ENCODE measurements around the gene RDX. TPM values are rescaled to one million over a fixed set of nuclear protein-coding genes. Genes with fewer than 3 reads are reported as not detected.

Gene RDX
- polyA plus RNA-seq, 2 of the 4 experiments (the other 2 are of a cell fraction) = 158 to 183 TPM

DNA sequence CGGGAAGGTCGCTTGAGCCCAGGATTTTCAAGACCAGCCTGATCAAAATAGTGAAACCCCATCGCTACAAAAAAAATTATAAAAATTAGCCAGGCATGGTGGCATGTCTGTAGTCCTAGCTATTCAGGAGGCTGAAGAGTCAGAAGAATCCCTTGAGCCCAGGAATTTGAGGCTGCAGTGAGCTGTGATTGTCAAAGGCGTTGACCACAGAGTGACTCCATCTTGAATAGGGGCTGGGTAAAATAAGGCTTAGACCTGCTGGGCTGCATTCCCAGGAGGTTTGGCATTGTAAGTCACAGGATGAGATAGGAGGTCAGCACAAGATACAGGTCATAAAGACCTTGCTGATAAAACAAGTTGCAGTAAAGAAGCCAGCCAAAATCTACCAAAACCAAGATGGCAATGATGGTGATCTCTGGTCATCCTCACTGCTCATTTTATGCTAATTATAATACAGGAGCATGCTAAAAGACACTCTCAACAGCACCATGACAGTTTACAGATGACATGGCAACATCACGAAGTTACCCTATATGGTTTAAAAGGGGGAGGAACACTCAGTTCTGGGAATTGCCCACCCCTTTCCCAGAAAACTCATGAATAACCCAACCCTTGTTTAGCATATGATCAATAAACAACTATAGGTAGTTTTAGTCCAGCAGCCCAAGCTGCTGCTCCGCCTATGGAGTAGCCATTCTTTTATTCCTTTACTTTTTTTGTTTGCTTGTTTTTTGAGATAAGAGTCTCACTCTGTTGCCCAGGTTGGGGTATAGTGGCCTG, 2.8 kb upstream of the RDX start:
- TF ChIP-seq, protein P1, sequence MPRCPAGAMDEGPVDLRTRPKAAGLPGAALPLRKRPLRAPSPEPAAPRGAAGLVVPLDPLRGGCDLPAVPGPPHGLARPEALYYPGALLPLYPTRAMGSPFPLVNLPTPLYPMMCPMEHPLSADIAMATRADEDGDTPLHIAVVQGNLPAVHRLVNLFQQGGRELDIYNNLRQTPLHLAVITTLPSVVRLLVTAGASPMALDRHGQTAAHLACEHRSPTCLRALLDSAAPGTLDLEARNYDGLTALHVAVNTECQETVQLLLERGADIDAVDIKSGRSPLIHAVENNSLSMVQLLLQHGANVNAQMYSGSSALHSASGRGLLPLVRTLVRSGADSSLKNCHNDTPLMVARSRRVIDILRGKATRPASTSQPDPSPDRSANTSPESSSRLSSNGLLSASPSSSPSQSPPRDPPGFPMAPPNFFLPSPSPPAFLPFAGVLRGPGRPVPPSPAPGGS (IDR thresholded peaks at IDR 0.05) = no peak
- TF ChIP-seq RCOR1 (IDR thresholded peaks at IDR 0.05; ENCODE audit: low read depth, low read length) (no peak), TFCP2L1 (CRISPR knock-in tag; IDR thresholded peaks at IDR 0.05) (no peak), CBX2 (IDR thresholded peaks at IDR 0.05; ENCODE audit: borderline replicate concordance, low read depth) (no peak), MAZ (IDR thresholded peaks at IDR 0.05; ENCODE audit: borderline replicate concordance, low read depth, low read length) (no peak), ESRRA (IDR thresholded peaks at IDR 0.05; ENCODE audit: borderline replicate concordance, low read length) (no peak), GATA3 (IDR thresholded peaks at IDR 0.05; ENCODE audit: borderline replicate concordance) (no peak), BHLHE40 (IDR thresholded peaks at IDR 0.05; ENCODE audit: low read depth, low read length) (no peak), HDAC2 (IDR thresholded peaks at IDR 0.05) (no peak), MYC (IDR thresholded peaks at IDR 0.05; ENCODE audit: borderline replicate concordance, low read length) (no peak), HOXB5 (CRISPR knock-in tag; IDR thresholded peaks at IDR 0.05) (no peak), RARB (CRISPR knock-in tag; IDR thresholded peaks at IDR 0.05) (no peak), EP300 (IDR thresholded peaks at IDR 0.05) (no peak), ZSCAN20 (CRISPR knock-in tag; IDR thresholded peaks at IDR 0.05) (no peak), MAFK (IDR thresholded peaks at IDR 0.05; ENCODE audit: partially characterized antibody) (no peak), PHF8 (IDR thresholded peaks at IDR 0.05; ENCODE audit: borderline replicate concordance, low read depth) (no peak)
- TF ChIP-seq, protein P2, sequence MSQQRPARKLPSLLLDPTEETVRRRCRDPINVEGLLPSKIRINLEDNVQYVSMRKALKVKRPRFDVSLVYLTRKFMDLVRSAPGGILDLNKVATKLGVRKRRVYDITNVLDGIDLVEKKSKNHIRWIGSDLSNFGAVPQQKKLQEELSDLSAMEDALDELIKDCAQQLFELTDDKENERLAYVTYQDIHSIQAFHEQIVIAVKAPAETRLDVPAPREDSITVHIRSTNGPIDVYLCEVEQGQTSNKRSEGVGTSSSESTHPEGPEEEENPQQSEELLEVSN (IDR thresholded peaks at IDR 0.05; ENCODE audit: borderline replicate concordance, low read depth) = no peak
- TF ChIP-seq, protein P3, sequence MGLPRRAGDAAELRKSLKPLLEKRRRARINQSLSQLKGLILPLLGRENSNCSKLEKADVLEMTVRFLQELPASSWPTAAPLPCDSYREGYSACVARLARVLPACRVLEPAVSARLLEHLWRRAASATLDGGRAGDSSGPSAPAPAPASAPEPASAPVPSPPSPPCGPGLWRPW (IDR thresholded peaks at IDR 0.05) = no peak
- TF ChIP-seq, protein P4, sequence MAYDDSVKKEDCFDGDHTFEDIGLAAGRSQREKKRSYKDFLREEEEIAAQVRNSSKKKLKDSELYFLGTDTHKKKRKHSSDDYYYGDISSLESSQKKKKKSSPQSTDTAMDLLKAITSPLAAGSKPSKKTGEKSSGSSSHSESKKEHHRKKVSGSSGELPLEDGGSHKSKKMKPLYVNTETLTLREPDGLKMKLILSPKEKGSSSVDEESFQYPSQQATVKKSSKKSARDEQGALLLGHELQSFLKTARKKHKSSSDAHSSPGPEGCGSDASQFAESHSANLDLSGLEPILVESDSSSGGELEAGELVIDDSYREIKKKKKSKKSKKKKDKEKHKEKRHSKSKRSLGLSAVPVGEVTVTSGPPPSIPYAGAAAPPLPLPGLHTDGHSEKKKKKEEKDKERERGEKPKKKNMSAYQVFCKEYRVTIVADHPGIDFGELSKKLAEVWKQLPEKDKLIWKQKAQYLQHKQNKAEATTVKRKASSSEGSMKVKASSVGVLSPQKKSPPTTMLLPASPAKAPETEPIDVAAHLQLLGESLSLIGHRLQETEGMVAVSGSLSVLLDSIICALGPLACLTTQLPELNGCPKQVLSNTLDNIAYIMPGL (CRISPR knock-in tag; IDR thresholded peaks at IDR 0.05; ENCODE audit: borderline replicate concordance) = no peak
- ChIA-PET CTCF (interaction anchor here (0.6 to 1.6 kb wide), 2 partner anchors 58 to 60 kb away, joined by 3 read pairs; no protein-coding TSS in a partner anchor), POLR2A (interaction anchor here (1.2 to 4.0 kb wide), 2 partner anchors 12 to 58 kb away, joined by 3 to 28 read pairs; no protein-coding TSS in a partner anchor)
- 92% methylated on average over 6 of the region's 6 CpGs for WGBS (ENCODE audit: missing lambda C conversion rate)
- H3K9me3 ChIP-seq = peaks cover 4% of the 10 kb centered on the region; the same call in 2 of the 3 replicates
- DNase-seq (ENCODE audit: low read depth in 1 of 2, low spot score in 1 of 2) = no peak
- ATAC-seq = no peak
- H3K27ac ChIP-seq = peak overlapping the region; percentile 96 to 100
- H3K4me3 ChIP-seq = no peak overlapping the region
- H3K4me2 ChIP-seq = peak overlapping the region; percentile 82; the same call in 1 of the 3 replicates
- peaks cover 28% of the 10 kb centered on the region for H3K4me1 ChIP-seq
- FAIRE-seq = no peak

DNA sequence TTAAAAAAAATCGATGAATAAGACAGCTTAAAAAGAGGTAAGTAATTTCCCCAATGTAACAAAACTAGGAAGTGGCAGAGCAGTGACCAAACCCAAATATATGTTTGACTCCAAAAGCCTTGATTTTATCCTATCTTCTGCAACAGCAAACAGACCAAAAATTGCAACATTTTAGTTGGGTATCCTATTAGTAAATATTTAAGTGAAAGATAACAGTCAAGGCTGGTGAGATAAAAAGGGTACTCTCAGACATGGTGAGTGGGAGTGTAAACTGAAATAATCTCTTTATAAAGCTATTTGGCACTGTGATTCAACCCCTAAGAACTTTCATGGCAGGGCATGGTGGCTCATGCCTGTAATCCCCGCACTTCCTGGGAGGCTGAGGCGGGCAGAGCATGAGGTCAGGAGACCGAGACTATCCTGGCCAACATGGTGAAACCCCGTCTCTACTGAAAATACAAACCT, 1.9 kb upstream of the RDX start:
- 16% methylated on average over 5 of the region's 5 CpGs for WGBS (ENCODE audit: missing lambda C conversion rate)
- CTCF ChIA-PET = interaction anchor here (0.6 kb wide), 1 partner anchor 60 kb away, joined by 3 read pairs; no protein-coding TSS in a partner anchor
- H3K27ac ChIP-seq = peak overlapping the region; percentile 96 to 100
- H3K9me3 ChIP-seq = peaks cover 4% of the 10 kb centered on the region; the same call in 2 of the 3 replicates
- POLR2A ChIA-PET = interaction anchor here (1.2 to 4.0 kb wide), 3 partner anchors 11 to 59 kb away, joined by 3 to 28 read pairs (median 5); no protein-coding TSS in a partner anchor
- peak in 1 of 2 experiments; percentile 80 for DNase-seq (ENCODE audit: low read depth in 1 of 2, low spot score in 1 of 2)
- H3K4me1 ChIP-seq = peaks cover 22% of the 10 kb centered on the region
- ATAC-seq = peak; percentile 16 to 67; a peak in 3 of 6 replicates
- FAIRE-seq = no peak
- no peak overlapping the region for H3K4me3 ChIP-seq
- peak overlapping the region; percentile 82 for H3K4me2 ChIP-seq
- TF ChIP-seq, protein P5, sequence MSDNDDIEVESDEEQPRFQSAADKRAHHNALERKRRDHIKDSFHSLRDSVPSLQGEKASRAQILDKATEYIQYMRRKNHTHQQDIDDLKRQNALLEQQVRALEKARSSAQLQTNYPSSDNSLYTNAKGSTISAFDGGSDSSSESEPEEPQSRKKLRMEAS (IDR thresholded peaks at IDR 0.05) = peak; percentile 59; the same call in 1 of the 2 replicates
- TF ChIP-seq RNF2 (IDR thresholded peaks at IDR 0.05; ENCODE audit: borderline replicate concordance, low read depth) (no peak), MAFK (IDR thresholded peaks at IDR 0.05; ENCODE audit: partially characterized antibody) (no peak), ZFP36 (IDR thresholded peaks at IDR 0.05; ENCODE audit: borderline replicate concordance, partially characterized antibody) (no peak), KDM5A (IDR thresholded peaks at IDR 0.05) (no peak), EHMT2 (IDR thresholded peaks at IDR 0.05; ENCODE audit: low read depth) (no peak), TP53 (CRISPR knock-in tag; IDR thresholded peaks at IDR 0.05) (no peak)
- TF ChIP-seq, protein P6, sequence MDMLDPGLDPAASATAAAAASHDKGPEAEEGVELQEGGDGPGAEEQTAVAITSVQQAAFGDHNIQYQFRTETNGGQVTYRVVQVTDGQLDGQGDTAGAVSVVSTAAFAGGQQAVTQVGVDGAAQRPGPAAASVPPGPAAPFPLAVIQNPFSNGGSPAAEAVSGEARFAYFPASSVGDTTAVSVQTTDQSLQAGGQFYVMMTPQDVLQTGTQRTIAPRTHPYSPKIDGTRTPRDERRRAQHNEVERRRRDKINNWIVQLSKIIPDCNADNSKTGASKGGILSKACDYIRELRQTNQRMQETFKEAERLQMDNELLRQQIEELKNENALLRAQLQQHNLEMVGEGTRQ (IDR thresholded peaks at IDR 0.05) = no peak
- TF ChIP-seq, protein P7, sequence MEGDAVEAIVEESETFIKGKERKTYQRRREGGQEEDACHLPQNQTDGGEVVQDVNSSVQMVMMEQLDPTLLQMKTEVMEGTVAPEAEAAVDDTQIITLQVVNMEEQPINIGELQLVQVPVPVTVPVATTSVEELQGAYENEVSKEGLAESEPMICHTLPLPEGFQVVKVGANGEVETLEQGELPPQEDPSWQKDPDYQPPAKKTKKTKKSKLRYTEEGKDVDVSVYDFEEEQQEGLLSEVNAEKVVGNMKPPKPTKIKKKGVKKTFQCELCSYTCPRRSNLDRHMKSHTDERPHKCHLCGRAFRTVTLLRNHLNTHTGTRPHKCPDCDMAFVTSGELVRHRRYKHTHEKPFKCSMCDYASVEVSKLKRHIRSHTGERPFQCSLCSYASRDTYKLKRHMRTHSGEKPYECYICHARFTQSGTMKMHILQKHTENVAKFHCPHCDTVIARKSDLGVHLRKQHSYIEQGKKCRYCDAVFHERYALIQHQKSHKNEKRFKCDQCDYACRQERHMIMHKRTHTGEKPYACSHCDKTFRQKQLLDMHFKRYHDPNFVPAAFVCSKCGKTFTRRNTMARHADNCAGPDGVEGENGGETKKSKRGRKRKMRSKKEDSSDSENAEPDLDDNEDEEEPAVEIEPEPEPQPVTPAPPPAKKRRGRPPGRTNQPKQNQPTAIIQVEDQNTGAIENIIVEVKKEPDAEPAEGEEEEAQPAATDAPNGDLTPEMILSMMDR (IDR thresholded peaks at IDR 0.05) = no peak
- TF ChIP-seq, protein P8, sequence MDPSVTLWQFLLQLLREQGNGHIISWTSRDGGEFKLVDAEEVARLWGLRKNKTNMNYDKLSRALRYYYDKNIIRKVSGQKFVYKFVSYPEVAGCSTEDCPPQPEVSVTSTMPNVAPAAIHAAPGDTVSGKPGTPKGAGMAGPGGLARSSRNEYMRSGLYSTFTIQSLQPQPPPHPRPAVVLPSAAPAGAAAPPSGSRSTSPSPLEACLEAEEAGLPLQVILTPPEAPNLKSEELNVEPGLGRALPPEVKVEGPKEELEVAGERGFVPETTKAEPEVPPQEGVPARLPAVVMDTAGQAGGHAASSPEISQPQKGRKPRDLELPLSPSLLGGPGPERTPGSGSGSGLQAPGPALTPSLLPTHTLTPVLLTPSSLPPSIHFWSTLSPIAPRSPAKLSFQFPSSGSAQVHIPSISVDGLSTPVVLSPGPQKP (IDR thresholded peaks at IDR 0.05; ENCODE audit: low read depth, low read length) = no peak

Data from A549 (cell line).